Measurements from ENCODE around the gene FASN. TPM values are rescaled to one million over a fixed set of nuclear protein-coding genes. Genes with fewer than 3 reads are reported as not detected.
"Not testable (repeated sequence)": the region's sequence is repeated elsewhere in the genome, so short reads cannot be mapped to it uniquely, and the experiment has no call there.

The FASN gene
- 26.4 and 28.7 TPM in 2 replicates for total RNA-seq (2014; rRNA removed; shearing (Covaris generic))

DNA sequence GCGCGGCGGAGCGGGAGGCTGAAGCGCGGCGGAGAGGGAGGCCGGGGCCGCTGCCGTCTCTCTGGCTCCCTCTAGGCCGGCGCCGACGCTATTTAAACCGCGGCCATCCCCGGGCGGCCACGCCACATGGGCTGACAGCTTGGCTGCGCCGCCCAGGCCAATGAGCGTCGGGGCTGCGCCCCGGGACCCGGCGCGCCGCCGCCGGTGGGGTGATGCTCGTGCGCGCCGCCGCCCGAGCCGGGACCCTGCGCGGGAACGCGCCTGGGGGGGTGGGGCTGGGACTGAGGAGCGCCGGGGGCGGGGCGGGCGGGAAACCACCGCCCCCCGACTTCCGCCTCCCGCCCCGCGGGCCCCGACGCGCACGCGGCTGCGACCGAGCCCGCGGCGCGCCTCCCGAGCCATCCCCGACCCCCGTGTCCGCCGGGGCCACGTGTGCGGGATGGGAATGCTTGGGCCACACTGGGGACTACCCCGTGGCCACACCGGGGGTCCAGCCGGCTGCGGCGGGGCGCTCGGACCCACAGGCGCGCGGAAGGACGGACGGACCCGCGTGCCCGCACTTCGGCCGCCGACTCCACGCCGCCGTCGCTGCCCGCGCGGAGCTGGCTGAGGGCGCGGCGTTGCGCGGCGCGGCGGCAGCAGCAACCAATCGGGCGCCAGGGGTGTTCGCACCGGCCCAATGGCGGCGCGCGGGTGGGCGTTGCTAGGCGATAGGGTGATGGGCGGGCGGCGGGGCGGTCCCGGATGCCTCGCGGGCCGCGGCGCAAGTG lies at the start of gene FASN:
Gene FASN (minus strand): TSS at position 68 of the 770 bp plus-strand sequence. CDS start 1,791 bp downstream, outside the sequence.
- DNase-seq (ENCODE audit: low read depth) = peak; percentile 92

DNA sequence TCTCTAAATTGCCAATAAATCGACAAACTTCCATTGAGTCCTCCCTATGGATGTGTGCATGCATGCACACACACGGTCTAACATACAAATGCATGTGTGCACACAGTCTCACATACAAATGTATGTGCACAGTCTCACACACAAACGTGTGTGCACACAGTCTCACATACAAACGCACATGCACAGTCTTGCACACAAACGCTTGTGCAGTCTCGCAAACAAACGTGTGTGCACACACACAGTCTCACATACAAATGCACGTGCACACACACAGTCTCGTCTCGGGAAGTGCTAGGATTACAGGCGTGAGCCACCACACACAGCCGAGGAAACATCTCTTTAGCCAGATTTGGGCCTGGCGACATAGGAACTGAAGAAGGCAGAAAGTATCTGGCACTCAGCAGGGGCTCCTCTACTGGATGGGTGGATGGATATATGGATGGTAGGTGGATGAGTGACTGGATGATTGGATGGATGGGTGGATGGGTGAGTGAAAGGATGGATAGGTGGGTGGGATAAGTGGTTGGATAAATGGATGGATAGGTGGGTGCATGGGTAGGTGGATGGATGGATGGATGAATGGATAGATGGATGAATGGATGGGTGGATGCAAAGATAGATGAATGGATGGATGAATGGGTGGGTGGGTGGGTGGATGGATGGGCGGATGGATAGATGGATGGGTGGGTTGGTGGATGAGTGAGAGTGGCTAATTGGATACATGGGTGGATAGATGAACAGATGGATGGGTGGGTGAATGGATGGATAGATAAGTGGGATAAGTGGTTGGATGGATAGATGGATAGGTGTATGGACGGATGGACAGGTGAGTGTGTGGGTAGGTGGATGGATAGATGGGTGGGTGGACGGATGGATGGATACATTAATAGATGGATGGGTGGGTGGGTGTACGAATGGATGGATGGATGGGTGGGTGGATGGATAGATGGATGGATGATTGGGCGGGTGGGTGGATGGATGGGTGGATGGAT lies 48.9 kb upstream of the FASN start:
- no peak for DNase-seq (ENCODE audit: low read depth)

DNA sequence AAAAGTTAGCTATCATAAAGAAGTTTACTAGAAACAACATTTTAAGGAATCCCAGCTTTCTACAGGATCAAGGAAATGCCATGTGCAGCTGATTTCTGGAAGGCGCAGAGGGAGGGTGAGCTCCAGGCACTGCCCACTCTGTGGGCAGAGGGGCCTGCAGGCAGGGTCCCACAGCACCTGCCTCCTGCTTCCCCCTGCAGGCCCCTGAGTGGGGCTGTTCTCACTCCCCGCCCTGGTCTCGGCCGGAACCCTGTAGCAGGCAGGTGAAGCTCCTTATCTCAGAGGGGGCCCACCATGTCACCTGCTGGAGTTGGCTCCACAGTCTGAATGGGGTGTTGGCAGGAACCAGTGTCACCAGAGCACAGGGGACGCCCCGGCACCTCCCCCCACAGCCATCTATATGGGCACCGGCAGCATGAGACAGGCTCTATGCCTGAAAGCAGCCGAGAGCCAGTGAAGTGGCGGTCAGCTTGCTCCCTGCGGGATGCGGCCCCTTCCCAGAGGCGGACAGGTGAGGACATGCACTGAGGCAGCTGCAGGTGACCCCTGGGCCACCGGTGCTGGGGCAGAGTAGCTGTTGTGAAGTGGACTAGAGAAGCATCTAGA lies 47.6 kb upstream of the FASN start:
- DNase-seq (ENCODE audit: low read depth) = no peak

DNA sequence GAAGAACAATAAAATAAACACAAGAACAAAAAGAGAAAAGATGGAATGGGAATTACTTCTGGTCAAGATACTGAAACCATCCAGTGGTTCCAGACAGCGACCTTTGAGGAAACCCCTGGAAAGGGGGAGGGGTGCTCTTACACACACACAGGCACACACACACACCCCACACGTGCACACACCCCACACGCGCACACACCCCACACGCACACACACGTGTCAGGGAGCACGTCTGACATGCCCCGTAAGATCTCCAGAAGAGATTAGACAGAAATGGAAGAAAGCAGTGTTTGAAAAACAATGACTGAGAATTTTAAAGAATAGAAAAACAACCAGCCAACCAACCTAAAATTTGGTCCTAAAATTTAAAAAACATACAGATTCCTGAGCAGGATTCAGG lies 45.3 kb upstream of the FASN start:
- DNase-seq (ENCODE audit: low read depth) = no peak

DNA sequence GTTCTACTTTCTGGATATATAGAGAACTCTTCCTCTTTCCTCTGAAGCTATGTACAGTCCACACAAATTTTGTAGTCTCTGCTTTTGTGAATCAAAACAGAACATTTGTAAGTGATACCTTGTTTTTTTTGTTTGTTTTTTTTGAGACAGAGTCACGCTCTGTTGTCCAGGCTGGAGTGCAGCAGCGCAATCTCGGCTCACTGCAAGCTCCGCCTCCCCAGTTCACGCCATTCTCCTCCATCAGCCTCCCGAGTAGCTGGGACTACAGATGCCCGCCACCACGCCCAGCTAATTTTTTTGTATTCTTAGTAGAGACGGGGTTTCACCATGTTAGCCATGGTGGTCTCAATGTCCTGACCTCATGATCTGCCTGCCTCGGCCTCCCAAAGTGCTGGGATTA lies 41.9 kb upstream of the FASN start:
- not testable (repeated sequence) for DNase-seq (ENCODE audit: low read depth)

DNA sequence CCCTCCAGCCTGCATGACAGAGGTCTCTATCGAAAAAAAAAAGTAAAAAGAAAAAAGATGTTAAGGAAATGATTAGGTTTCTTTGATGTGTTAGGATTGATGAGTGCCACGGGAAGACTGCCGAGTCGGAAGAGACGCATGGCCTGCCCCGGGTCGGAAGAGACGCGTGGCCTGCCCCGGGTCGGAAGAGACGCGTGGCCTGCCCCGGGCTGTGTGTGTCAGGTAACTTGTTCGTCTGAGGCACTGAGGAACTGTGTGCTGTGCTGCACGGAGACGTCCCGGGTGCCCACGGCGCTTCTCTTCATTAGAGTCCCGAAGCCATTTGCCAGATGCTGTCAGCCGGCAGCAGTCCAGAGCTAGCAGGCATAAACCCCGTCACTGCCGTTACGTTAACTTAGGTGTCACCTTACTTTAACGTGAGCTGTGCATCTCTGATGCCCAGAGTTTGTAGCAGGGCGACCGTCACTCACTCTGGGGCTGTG lies 40.5 kb upstream of the FASN start:
- no peak for DNase-seq (ENCODE audit: low read depth)

DNA sequence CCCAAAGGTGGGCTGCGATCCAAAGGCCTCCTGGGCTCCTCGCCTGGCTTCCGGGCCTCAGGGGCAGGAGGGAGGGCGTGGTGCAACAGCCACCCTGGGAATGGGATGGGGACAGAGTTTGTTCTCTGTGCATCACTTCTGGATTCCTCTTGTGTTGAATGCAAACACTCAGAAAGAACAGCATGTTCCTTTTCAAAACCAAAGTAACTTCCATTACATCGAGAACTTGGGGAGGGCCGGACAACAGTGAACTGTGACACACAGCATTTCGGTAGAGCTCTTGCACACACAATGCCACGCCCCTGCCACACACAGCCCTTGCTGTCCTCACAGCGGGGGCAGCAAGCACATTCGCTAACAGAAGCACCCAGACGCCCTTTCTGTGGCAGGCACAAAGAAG lies 36.1 kb upstream of the FASN start:
- no peak for DNase-seq (ENCODE audit: low read depth)

DNA sequence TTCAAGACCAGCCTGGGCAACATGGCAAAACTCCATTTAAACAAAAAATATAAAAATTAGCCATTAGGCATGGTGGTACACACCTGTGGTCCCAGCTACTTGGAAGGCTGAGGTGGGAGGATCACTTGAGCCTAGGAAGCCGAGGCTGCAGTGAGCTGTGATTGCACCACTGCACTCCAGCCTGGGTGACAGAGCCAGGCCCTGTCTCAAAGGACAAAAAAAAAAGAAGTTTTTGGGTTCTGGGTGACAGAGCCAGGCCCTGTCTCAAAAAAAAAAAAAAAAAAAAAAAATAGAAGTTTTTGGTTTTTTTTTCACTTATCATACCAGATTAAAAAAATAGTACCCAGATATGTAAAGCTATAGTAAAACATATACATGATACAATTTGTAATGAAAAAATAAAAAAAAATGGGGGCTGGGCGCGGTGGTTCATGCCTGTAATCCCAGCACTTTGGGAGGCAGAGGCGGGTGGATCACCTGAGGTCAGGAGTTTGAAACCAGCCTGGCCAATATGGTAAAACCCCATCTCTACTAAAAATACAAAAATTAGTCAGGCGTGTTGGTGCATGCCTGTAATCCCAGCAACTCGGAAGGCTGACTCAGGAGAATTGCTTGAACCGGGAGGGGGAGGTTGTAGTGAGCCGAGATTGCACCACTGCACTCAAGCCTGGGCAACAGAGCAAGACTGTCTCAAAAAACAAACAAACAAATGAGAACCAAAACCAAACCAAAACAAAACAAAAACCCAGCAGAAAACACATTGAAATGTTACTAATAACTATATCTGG lies 35.3 kb upstream of the FASN start:
- not testable (repeated sequence) for DNase-seq (ENCODE audit: low read depth)

DNA sequence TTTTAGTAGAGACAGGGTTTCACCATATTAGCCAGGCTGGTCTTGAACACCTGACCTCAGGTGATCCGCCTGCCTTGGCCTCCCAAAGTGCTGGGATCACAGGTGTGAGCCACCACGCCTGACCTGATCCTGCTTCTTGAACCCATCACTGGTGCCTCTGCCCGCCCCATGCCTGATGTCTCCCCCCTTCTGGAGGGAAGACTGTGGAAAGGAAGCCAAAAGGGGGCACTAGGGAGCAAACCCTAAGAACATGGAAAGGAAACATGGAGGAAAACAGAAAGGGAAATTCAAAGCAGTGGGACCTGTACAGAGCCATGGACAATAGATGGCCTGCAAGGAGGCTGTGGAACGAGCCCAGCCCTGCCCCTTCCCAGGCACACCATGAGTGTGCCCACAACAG lies 31.1 kb upstream of the FASN start:
- no peak for DNase-seq (ENCODE audit: low read depth)

DNA sequence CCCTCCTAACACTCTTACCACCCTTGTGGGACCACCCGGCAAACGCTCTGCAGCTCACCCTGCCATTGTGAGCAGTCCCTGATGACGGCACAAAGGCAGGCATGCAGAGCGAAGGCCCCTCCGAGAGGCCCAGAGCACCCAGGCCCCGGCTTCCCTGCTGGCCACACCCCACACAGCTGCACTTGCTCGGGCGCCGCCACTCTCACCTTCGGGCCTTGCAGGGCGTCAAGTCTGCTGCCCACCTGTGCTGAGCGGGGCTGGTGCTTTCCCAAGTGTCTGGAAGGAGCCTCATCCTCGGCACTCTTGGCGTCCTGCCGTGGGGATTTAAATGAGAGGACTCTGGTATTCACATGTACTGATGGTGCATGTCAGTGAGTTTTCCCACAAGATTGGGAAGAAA lies 30.3 kb upstream of the FASN start:
- no peak for DNase-seq (ENCODE audit: low read depth)

DNA sequence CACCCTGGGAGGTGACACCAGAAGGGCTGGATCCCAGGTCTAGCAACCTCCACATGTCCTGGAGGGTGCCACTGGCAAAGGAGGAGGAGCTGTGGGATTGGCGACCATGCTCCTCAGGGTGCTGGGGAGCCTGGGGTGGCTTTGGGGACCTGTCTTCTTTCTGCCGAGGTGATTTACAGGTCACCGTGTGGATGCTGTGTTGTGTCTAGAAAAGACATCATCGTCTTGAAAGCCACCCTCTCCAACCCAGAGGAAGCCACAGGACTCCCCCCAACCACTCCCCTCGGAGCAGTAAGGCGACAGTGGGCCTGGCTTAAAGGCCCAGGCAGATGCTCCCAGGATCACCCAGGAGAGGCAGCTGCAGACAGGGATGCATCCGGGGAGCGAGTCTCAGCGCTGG lies 29.7 kb upstream of the FASN start:
- DNase-seq (ENCODE audit: low read depth) = no peak

DNA sequence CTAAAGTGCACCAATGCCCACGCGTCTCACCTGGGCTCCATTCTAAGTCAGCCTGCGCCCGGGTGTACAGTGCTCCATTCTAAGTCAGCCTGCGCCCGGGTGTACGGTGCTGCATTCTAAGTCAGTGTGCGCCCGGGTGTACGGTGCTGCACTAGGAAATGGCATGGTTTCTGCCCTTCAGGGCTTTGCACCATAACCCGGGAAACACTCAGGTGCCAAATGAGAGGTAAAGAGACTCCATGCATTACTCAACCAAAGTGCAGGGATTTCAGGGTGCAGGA lies 29.2 kb upstream of the FASN start:
- DNase-seq (ENCODE audit: low read depth) = no peak

DNA sequence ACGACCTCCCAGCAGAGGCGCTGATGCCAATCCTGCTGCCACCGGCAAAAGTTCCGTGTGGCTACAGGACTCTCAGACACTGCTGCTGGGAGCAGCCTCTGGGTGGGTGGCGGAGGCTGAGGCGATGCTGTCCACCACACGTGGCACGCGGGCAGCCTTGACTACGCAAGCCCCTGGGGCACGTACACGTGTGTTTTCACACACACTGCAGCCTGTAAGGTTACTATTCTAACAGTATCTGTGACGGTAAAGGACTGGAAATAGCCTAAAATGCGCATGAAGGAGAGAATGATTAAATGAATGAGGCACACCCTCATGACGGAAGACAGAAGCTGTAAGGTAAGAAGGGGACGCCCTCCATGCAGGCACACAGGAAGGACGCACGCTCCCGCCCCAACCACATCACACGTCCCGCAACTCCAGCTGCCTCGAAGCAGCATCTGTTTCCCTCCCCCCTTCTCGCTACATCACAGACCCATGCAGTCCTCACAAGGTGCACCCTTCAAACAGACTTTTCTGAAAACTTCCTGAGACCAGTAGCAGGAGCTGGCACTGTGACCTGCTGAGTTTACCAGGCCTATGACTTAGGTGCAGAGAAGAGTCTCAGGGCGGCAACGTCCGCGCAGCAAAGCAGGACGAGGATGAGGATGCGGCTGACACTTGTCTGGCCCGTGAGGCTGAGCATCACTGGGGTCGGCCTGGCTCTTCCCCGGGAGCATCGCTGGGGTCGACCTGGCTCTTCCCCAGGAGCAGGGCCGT lies 28.7 kb upstream of the FASN start:
- no peak for DNase-seq (ENCODE audit: low read depth)

DNA sequence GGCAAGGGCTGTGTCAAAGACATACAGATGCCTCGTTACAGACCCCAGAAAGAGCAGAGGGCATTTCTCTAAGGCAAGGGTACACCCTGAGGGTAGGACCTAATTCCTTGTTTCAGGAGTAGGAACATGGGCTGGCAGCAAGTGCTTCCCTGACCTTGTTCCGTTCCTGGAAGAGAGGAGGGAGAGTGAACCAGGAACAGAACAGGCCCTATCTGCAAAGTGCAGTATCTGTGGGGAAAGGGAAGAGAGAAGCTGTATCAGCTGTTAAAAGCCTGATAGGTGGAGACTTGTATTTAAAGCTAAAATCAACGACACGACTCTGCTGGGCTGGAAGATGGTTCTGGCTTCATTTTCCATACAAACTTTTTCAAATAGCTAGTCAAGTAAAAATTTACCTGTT lies 26.1 kb upstream of the FASN start:
- no peak for DNase-seq (ENCODE audit: low read depth)

DNA sequence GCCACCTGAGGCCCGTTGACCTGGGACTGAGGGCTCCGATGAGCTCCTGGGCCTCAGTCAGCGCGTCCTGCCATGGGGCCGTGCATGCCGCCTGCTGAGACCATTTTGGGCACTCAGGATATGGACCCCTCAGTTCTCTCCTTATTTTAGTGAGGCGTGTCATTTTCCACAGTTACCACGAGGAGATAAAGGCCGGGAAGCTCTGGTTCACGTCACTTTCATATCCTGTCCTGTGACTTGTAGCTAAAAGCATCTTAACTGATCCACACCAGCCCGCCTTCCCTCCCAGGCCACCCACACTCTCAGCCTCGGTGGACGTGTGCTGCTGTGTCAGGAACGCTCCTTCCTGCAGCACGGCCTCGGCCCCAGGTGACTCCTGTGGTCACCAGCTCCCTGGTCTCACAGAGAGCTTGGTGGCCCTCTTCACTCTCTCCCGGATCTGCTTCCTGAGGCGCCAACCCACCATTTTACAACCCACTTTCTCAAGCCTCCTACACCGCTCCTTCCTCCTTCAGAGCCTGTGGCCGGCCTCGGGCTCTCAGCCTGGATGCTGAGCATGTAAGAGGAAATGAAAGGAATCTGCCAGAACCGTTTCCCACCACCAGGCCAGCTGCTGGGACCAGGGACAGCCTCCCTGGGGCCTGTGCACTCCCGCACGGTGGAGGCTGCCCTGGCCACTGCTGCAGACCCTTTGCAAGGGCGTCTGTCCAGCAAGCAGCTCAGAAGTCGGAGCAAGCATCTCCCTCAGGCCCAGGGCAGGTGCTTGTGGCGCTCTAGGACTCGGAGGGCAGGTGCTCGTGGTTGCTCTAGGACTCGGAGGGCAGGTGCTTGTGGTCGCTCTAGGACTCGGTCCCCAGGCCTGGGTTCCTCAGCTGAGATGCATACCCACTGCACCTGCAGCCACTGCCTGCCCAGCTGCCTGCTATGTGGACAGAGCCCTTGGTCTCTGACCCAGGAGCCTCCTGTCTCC lies 23.9 kb upstream of the FASN start:
- DNase-seq (ENCODE audit: low read depth) = no peak

DNA sequence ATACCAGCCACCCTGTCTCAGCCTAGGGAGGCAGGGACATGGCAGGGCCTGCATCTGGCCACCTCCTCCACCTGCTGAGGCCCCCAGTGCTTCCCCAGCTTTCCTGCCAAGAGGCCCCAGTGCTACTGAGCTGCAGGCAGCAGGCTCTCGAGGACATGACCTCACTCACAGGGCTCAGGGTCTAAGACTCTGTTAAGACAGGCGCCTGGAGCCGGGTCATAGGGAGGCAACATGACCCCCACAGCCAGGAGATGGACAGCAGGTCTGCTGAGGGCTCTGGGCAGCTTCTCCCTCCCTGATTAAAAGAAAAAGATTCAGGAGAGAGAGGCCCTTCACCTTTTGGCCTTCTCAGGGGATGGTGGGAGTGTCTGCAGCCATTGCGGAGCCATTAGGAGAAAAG lies 23.2 kb upstream of the FASN start:
- no peak for DNase-seq (ENCODE audit: low read depth)

DNA sequence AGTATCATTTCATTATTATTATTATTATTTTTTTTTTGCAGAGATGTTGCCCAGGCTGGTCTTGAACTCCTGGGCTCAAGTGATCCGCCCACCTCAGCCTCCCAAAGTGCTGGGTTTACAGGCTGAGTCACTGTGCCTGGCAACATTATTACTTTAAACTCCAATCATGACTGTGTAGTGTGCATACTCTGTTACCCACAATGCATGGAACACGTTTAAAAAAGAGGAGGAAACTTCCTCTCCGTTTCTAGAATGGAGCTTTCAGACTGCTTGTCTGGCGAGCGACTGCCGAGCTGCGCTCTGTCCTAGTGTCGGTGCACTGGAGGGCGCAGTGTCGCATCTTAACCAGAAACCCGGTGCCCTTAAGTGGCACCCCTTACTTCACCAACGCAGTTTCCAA lies 22.1 kb upstream of the FASN start:
- DNase-seq (ENCODE audit: low read depth) = no peak

DNA sequence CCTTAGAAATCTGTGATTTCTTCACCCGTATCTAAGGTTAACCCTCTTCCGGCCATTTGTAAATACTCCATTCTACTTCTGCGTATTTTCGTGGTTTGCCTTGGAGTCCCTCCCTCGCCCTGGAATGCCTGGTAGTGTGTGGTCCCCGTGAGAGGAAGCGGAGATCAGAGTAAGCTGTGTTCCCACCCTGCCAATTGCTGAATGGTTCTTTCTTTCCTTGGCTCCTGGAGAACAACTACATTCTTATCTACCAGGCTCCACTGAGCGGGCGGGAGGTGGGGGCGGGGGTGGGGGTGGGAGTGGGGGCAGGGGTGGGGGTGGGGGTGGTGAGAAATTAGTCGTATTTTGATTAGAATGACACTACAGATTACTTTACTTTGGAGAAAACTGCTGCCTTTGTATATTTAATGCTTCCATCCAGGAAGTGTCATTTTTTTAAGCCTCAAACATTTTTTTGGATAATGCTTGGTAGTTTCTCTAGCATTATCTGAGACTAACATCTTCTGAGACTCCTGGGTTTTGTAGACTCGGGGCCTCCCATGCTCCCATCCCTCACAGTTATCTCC lies 20.9 kb upstream of the FASN start:
- peak; percentile 26 for DNase-seq (ENCODE audit: low read depth)

DNA sequence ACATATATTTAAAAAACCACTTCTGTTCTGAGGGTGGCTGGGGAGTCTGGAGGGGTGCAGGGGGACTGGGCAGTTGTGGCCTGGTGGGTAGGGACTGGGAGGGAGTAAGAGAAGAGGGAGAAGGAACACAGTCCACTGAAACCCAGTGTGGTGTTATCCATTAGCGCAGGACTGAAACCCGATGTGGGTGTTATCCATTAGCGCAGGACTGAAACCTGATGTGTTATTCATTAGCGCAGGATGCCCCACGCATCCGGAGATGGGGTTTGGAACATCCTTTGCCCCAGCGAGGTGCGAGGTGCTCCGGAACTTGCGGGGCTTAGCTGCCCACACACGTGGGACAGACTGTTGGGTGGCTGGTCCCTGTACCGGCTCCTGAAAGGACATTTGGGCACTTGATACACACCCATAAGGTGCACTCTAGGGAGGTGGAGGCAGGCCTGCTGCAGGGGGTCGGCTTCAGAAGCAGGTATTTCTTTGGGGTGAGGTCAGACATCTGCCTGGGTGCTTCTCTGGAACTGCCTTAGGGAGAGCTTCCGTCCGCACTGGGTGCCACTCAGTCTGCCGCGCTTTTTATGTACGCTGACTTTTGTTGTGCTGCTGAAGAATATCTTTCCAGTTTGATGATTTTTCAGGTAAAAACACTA lies 20.3 kb upstream of the FASN start:
- no peak for DNase-seq (ENCODE audit: low read depth)

All from RPMI7951 (cell line).